Motor neuron (in vitro differentiated cells): Measurements from ENCODE around the gene LMTK3. TPM values are rescaled to one million over a fixed set of nuclear protein-coding genes. Genes with fewer than 3 reads are reported as not detected.

ENCODE experiments used
- ATAC-seq, 8 experiments: fragments of 200-7000 bp; cut with Tn5 transposase; replicated peaks in 6 of 8; 2 replicates each; pipeline ENCODE4 v1.8.0; 2021; ENCODE audit warnings: mild to moderate bottlenecking in 8 of 8, moderate library complexity in 8 of 8
- H3K27ac ChIP-seq, 2 donors: fragments of 250-450 bp; sonication (Bioruptor Pico); 2 replicates each; pipeline ENCODE4 v1.9.0; 2021; ENCODE audit warnings: antibody characterized with exemption in 2 of 2, mild to moderate bottlenecking in 2 of 2, moderate library complexity in 1 of 2
- H3K4me1 ChIP-seq, 2 donors: fragments of 250-450 bp; sonication (Bioruptor Pico); replicated peaks in 1 of 2; 2 replicates each; pipeline ENCODE4 v1.6.1; 2021; ENCODE audit warnings: antibody characterized with exemption in 2 of 2, mild to moderate bottlenecking in 2 of 2, moderate library complexity in 1 of 2
- H3K4me3 ChIP-seq, 5 donors: fragments of 250-450 bp; sonication (Bioruptor Pico); 2 replicates each; pipeline ENCODE4 v1.9.0; 2021; ENCODE audit warnings: antibody characterized with exemption in 5 of 5, mild to moderate bottlenecking in 5 of 5, moderate library complexity in 4 of 5
- WGBS, 10 experiments: fragments of 450-650 bp; shearing (Covaris generic); methylation state at CpG; one replicate each; pipeline ENCODE4 v1.0.0; 2022; 5-methylcytosine and 5-hydroxymethylcytosine counted together
- in situ Hi-C, 9 experiments: fragments of 400-800 bp; cut with MboI; loops; one replicate each; pipeline ENCODE4 v1.15.0; 2021; ENCODE audit warnings: low sequenced_read_pairs in 9 of 9, low pct_unique_long_range_greater_than_20kb in 2 of 9; ENCODE audit not compliant: unreplicated experiment in 9 of 9
- total RNA-seq, 8 experiments: library from RNA; unstranded; fragments of 300-600 nt; gene quantifications; 2 replicates each; pipeline versions ENCODE4 v1.2.3 to v1.2.4, GENCODE V29; 2022

Gene LMTK3
- total RNA-seq, 8 experiments from 2014 or later = 0.25 to 17.5 (median 6.1) TPM

- ATAC-seq = no peak
- WGBS, 10 experiments = 50 to 100% (median 94%) methylated on average over 2 to 5 of the region's 29 CpGs; no CpG with 5 or more reads in 5 of the 10 experiments
- Histone ChIP-seq H3K27ac (peak overlapping the region in 1 of 2 donors; percentile 10), H3K4me3 (no peak overlapping the region), H3K4me1 (peaks cover 9 to 17% of the 10 kb centered on the region in 2 donors)
- in situ Hi-C loops = loop anchor here in 2 of 9 experiments (25.0 kb wide), 1 partner anchor 109 kb away; no protein-coding TSS in a partner anchor
Observed at GRCh38 chr19:48478339-48479256, 33.0 kb downstream of the LMTK3 start.

GRCh38 chr19:48477698-48478338 is 33.8 kb downstream of the LMTK3 start:
- Histone ChIP-seq H3K27ac (peak overlapping the region in 1 of 2 donors; percentile 10), H3K4me3 (no peak overlapping the region), H3K4me1 (peaks cover 9 to 15% of the 10 kb centered on the region in 2 donors)
- WGBS, 10 experiments = 60 to 100% (median 100%) methylated on average over 1 to 2 of the region's 22 CpGs; no CpG with 5 or more reads in 5 of the 10 experiments
- ATAC-seq = peak in 3 of 8 experiments; percentile 2 to 19 (median 12)
- in situ Hi-C loops = loop anchor here in 2 of 9 experiments (25.0 kb wide), 1 partner anchor 109 kb away; no protein-coding TSS in a partner anchor

- Histone ChIP-seq H3K4me3 (no peak overlapping the region), H3K4me1 (peaks cover 9 to 13% of the 10 kb centered on the region in 2 donors), H3K27ac (no peak overlapping the region)
- no peak for ATAC-seq
- 60% methylated on average over 1 of the region's 10 CpGs; no CpG with 5 or more reads in 9 of the 10 experiments for WGBS, 10 experiments
- in situ Hi-C loops = loop anchor here in 2 of 9 experiments (25.0 kb wide), 1 partner anchor 110 kb away; no protein-coding TSS in a partner anchor
Observed at GRCh38 chr19:48477067-48477685, 34.5 kb downstream of the LMTK3 start.

- no peak for ATAC-seq
- H3K27ac ChIP-seq = no peak overlapping the region
- in situ Hi-C loops = loop anchor here in 2 of 9 experiments (25.0 kb wide), 1 partner anchor 111 kb away; no protein-coding TSS in a partner anchor
- no peak overlapping the region for H3K4me3 ChIP-seq
- WGBS, 10 experiments = 83 to 100% (median 100%) methylated on average over 2 to 3 of the region's 9 CpGs; no CpG with 5 or more reads in 6 of the 10 experiments
- H3K4me1 ChIP-seq = peaks cover 9 to 10% of the 10 kb centered on the region in 2 donors
Observed at GRCh38 chr19:48476176-48476575, 35.5 kb downstream of the LMTK3 start.

- Histone ChIP-seq H3K4me3 (no peak overlapping the region), H3K27ac (no peak overlapping the region), H3K4me1 (peaks cover 5 to 6% of the 10 kb centered on the region in 2 donors)
- ATAC-seq = no peak
- 70 to 100% (median 90%) methylated on average over 1 to 8 of the region's 17 CpGs; no CpG with 5 or more reads in 1 of the 10 experiments for WGBS, 10 experiments
- in situ Hi-C loops = loop anchor here in 2 of 9 experiments (25.0 kb wide), 1 partner anchor 112 kb away; no protein-coding TSS in a partner anchor
Observed at GRCh38 chr19:48475369-48476068, 36.1 kb downstream of the LMTK3 start.

- in situ Hi-C loops = no loop called here
- WGBS, 10 experiments = 81% methylated on average over 4 of the region's 16 CpGs; no CpG with 5 or more reads in 9 of the 10 experiments
- no peak overlapping the region for H3K4me3 ChIP-seq
- no peak overlapping the region for H3K27ac ChIP-seq
- peaks cover 5 to 10% of the 10 kb centered on the region in 2 donors for H3K4me1 ChIP-seq
- ATAC-seq = no peak
Observed at GRCh38 chr19:48474084-48474592, 37.5 kb downstream of the LMTK3 start.

GRCh38 chr19:48473161-48473966 is 38.3 kb downstream of the LMTK3 start:
- peaks cover 6 to 10% of the 10 kb centered on the region in 2 donors for H3K4me1 ChIP-seq
- H3K27ac ChIP-seq = no peak overlapping the region
- H3K4me3 ChIP-seq = no peak overlapping the region
- WGBS, 10 experiments = 69 to 100% (median 89%) methylated on average over 1 to 9 of the region's 14 CpGs
- no peak for ATAC-seq
- in situ Hi-C loops = no loop called here

GRCh38 chr19:48471836-48472235 is 39.8 kb downstream of the LMTK3 start:
- ATAC-seq = no peak
- in situ Hi-C loops = no loop called here
- Histone ChIP-seq H3K4me3 (no peak overlapping the region), H3K27ac (no peak overlapping the region), H3K4me1 (peaks cover 11 to 12% of the 10 kb centered on the region in 2 donors)
- WGBS, 10 experiments = 89 to 100% (median 92%) methylated on average over 1 to 4 of the region's 4 CpGs; no CpG with 5 or more reads in 3 of the 10 experiments

GRCh38 chr19:48470856-48471255 is 40.8 kb downstream of the LMTK3 start:
- peaks cover 11 to 12% of the 10 kb centered on the region in 2 donors for H3K4me1 ChIP-seq
- H3K4me3 ChIP-seq = no peak overlapping the region
- 60 to 100% (median 81%) methylated on average over 1 to 6 of the region's 10 CpGs; no CpG with 5 or more reads in 3 of the 10 experiments for WGBS, 10 experiments
- H3K27ac ChIP-seq = no peak overlapping the region
- in situ Hi-C loops = no loop called here
- no peak for ATAC-seq

- H3K4me3 ChIP-seq = peak overlapping the region; percentile 86 to 99 (median 97)
- in situ Hi-C loops = no loop called here
- H3K27ac ChIP-seq = peak overlapping the region; percentile 98 to 99
- ATAC-seq = no peak
- 0 to 73% (median 13%) methylated on average over 1 to 4 of the region's 20 CpGs; no CpG with 5 or more reads in 5 of the 10 experiments for WGBS, 10 experiments
- peaks cover 11 to 12% of the 10 kb centered on the region in 2 donors for H3K4me1 ChIP-seq
Observed at GRCh38 chr19:48469934-48470680, 41.5 kb downstream of the LMTK3 start.
